ENCODE measurements around the gene FMNL3. TPM values are rescaled to one million over a fixed set of nuclear protein-coding genes. Genes with fewer than 3 reads are reported as not detected.

Gene FMNL3
- polyA plus RNA-seq, 1 of the 3 experiments (the other 2 are of a cell fraction) = 10.2 TPM

- no peak overlapping the region for H2AFZ ChIP-seq (ENCODE audit: low read depth)
- H3K36me3 ChIP-seq (replicated peaks in 1 of 2; ENCODE audit: control insufficient read depth in 1 of 2, insufficient read depth in 2 of 2, low read length in 1 of 2) = no peaks in the 10 kb centered on the region
- no peaks in the 10 kb centered on the region for H3F3A ChIP-seq (replicated peaks; ENCODE audit: insufficient read depth)
- no peak overlapping the region for H3K9ac ChIP-seq
- DNase-seq = no peak
- WGBS (ENCODE audit: low lambda C conversion rate) = 89% methylated on average over 5 of the region's 5 CpGs
- peaks cover 61% of the 10 kb centered on the region for H4K20me1 ChIP-seq (ENCODE audit: insufficient read depth)
- peaks cover 99% of the 10 kb centered on the region for H3K79me2 ChIP-seq (ENCODE audit: insufficient read depth)
- POLR2A ChIA-PET = interaction anchor here (1.6 kb wide), 1 partner anchor 11 kb away, joined by 4 read pairs; no protein-coding TSS in a partner anchor
- no peaks in the 10 kb centered on the region for H3K9me3 ChIP-seq
- no peaks in the 10 kb centered on the region for H3K27me3 ChIP-seq (ENCODE audit: insufficient read depth)
- peaks cover 2 to 9% of the 10 kb centered on the region in 2 experiments; a peak in 2 of 4 replicates for H3K4me1 ChIP-seq (ENCODE audit: control insufficient read depth in 1 of 2, insufficient read depth in 2 of 2, low read depth in 1 of 2, low read length in 1 of 2)
- TF ChIP-seq CHD2 (IDR thresholded peaks at IDR 0.05; ENCODE audit: low read length, partially characterized antibody) (no peak), TEAD4 (IDR thresholded peaks at IDR 0.05; ENCODE audit: borderline replicate concordance, insufficient read depth) (no peak), FOSL2 (IDR thresholded peaks at IDR 0.05; ENCODE audit: borderline replicate concordance, low read depth) (no peak), SIN3A (IDR thresholded peaks at IDR 0.05; ENCODE audit: borderline replicate concordance, low read depth, low read length) (no peak), FOXJ3 (CRISPR knock-in tag; IDR thresholded peaks at IDR 0.05) (no peak), RXRA (IDR thresholded peaks at IDR 0.05; ENCODE audit: borderline replicate concordance, low read depth) (no peak), RCOR1 (IDR thresholded peaks at IDR 0.05; ENCODE audit: low read length) (no peak), POLR2AphosphoS5 (IDR thresholded peaks at IDR 0.05; ENCODE audit: low read depth, low read length) (no peak)
- no peak overlapping the region for H3K27ac ChIP-seq (ENCODE audit: low read depth in 2 of 2, low read length in 1 of 2)
- peak overlapping the region; percentile 19; the same call in 1 of the 2 replicates for H3K4me2 ChIP-seq
- no peak overlapping the region for H3K4me3 ChIP-seq (ENCODE audit: low read depth in 2 of 2, low read length in 1 of 2)
- CTCF ChIA-PET = interaction anchor here (1.6 to 2.5 kb wide), 4 partner anchors 11 to 62 kb away, joined by 3 to 6 read pairs (median 4); partner anchors contain the start of gene TMBIM6
- H3K9me2 ChIP-seq = no peaks in the 10 kb centered on the region
Measured at GRCh38 chr12:49684310-49684854, 22.8 kb downstream of the FMNL3 start.

- no peaks in the 10 kb centered on the region for H3K9me2 ChIP-seq
- POLR2A ChIA-PET = interaction anchor here (1.6 kb wide), 1 partner anchor 10 kb away, joined by 4 read pairs; no protein-coding TSS in a partner anchor
- TF ChIP-seq CTCF (IDR thresholded peaks at IDR 0.05) (no peak), FOXJ3 (CRISPR knock-in tag; IDR thresholded peaks at IDR 0.05) (no peak), PBX3 (IDR thresholded peaks at IDR 0.05) (no peak), GATA2 (CRISPR knock-in tag; IDR thresholded peaks at IDR 0.05) (no peak), NFIC (IDR thresholded peaks at IDR 0.05; ENCODE audit: borderline replicate concordance) (no peak), EZH2phosphoT487 (IDR thresholded peaks at IDR 0.05; ENCODE audit: borderline replicate concordance, low read depth) (no peak), CHD2 (IDR thresholded peaks at IDR 0.05; ENCODE audit: low read length, partially characterized antibody) (no peak), RAD21 (IDR thresholded peaks at IDR 0.05; ENCODE audit: low read length) (no peak), FOSL2 (IDR thresholded peaks at IDR 0.05; ENCODE audit: borderline replicate concordance, low read depth) (no peak), ZBTB33 (IDR thresholded peaks at IDR 0.05; ENCODE audit: borderline replicate concordance, low read depth) (no peak), USF2 (IDR thresholded peaks at IDR 0.05; ENCODE audit: borderline replicate concordance, low read depth, low read length) (no peak), RFX5 (IDR thresholded peaks at IDR 0.05; ENCODE audit: low read length) (no peak), MXI1 (IDR thresholded peaks at IDR 0.05; ENCODE audit: low read depth, low read length) (no peak), RXRA (IDR thresholded peaks at IDR 0.05; ENCODE audit: borderline replicate concordance, low read depth) (no peak), EP300 (IDR thresholded peaks at IDR 0.05; ENCODE audit: borderline replicate concordance in 1 of 2, low read depth in 1 of 2, low read length in 1 of 2) (no peak)
Measured at GRCh38 chr12:49683599-49684309, 23.5 kb downstream of the FMNL3 start.

More at GRCh38 chr12:49683599-49684309, 23.5 kb downstream of the FMNL3 start:
- Histone ChIP-seq H3K9me3 (no peaks in the 10 kb centered on the region), H3F3A (replicated peaks; ENCODE audit: insufficient read depth) (no peaks in the 10 kb centered on the region), H2AFZ (ENCODE audit: low read depth) (no peak overlapping the region), H3K27ac (ENCODE audit: low read depth in 2 of 2, low read length in 1 of 2) (no peak overlapping the region), H3K4me2 (peak overlapping the region; percentile 19; the same call in 1 of the 2 replicates), H3K9ac (no peak overlapping the region), H3K4me3 (ENCODE audit: low read depth in 2 of 2, low read length in 1 of 2) (no peak overlapping the region), H3K4me1 (ENCODE audit: control insufficient read depth in 1 of 2, insufficient read depth in 2 of 2, low read depth in 1 of 2, low read length in 1 of 2) (peaks cover 2 to 9% of the 10 kb centered on the region in 2 experiments; a peak in 2 of 4 replicates), H3K27me3 (ENCODE audit: insufficient read depth) (no peaks in the 10 kb centered on the region), H3K79me2 (ENCODE audit: insufficient read depth) (peaks cover 99% of the 10 kb centered on the region), H3K36me3 (replicated peaks in 1 of 2; ENCODE audit: control insufficient read depth in 1 of 2, insufficient read depth in 2 of 2, low read length in 1 of 2) (no peaks in the 10 kb centered on the region), H4K20me1 (ENCODE audit: insufficient read depth) (peaks cover 60% of the 10 kb centered on the region)
- no peak for DNase-seq
- WGBS (ENCODE audit: low lambda C conversion rate) = 74% methylated on average over 3 of the region's 3 CpGs
- CTCF ChIA-PET = interaction anchor here (0.9 to 2.5 kb wide), 7 partner anchors 11 to 63 kb away, joined by 3 to 6 read pairs (median 3); partner anchors contain the start of gene TMBIM6
